SK-N-SH (cell line): ENCODE data around the gene CCDC127.

ENCODE experiments used
- CTCF ChIP-seq: fragments of 200-600 bp; sonication (generic); IDR thresholded peaks from 2 replicates; pipeline ENCODE4 v1.6.1; 2017; ENCODE audit warnings: antibody characterized with exemption, mild to moderate bottlenecking, moderate library complexity
- EZH2phosphoT487 ChIP-seq: fragments of 200-600 bp; sonication (generic); IDR thresholded peaks from 2 replicates; pipeline ENCODE4 v1.6.1; 2017; ENCODE audit warnings: low read depth, mixed run types, mild to moderate bottlenecking, antibody characterized with exemption, moderate library complexity, borderline replicate concordance
- MEF2A ChIP-seq: IDR thresholded peaks from 2 replicates; pipeline ENCODE4 v1.4.0; 2012; ENCODE audit warnings: low read depth, borderline replicate concordance
- NRF1 ChIP-seq: IDR thresholded peaks from 2 replicates; pipeline ENCODE4 v1.6.1; 2012; ENCODE audit warnings: low read depth, mild to moderate bottlenecking, low read length
- POLR2AphosphoS5 ChIP-seq: IDR thresholded peaks from 2 replicates; pipeline ENCODE4 v1.6.1; 2012; ENCODE audit warnings: low read depth, low read length
- RAD21 ChIP-seq: IDR thresholded peaks from 2 replicates; pipeline ENCODE4 v1.6.1; 2012; ENCODE audit warnings: mild to moderate bottlenecking, low read length
- RFX5 ChIP-seq: IDR thresholded peaks from 2 replicates; pipeline ENCODE4 v1.6.1; 2012; ENCODE audit warnings: mild to moderate bottlenecking, improper control_type of control experiment, low read length
- SIN3A ChIP-seq: IDR thresholded peaks from 2 replicates; pipeline ENCODE4 v1.6.1; 2012; ENCODE audit warnings: low read depth, mild to moderate bottlenecking, low read length, moderate library complexity, borderline replicate concordance
- TAF1 ChIP-seq: IDR thresholded peaks from 2 replicates; pipeline ENCODE4 v1.6.1; 2012; ENCODE audit warnings: low read depth, mild to moderate bottlenecking, low read length, moderate library complexity, borderline replicate concordance
- YY1 ChIP-seq: IDR thresholded peaks from 2 replicates; pipeline ENCODE4 v1.4.0; 2012; ENCODE audit warnings: low read depth, mild to moderate bottlenecking
- ZBTB33 ChIP-seq: IDR thresholded peaks from 2 replicates; pipeline ENCODE4 v1.4.0; 2012; ENCODE audit warnings: low read depth, borderline replicate concordance
- TF ChIP-seq, protein P1 (sequence below): IDR thresholded peaks from 2 replicates; pipeline ENCODE4 v1.6.1; 2012; ENCODE audit warnings: mild to moderate bottlenecking, low read depth, low read length, moderate library complexity
- TF ChIP-seq, protein P2 (sequence below): IDR thresholded peaks from 2 replicates; pipeline ENCODE4 v1.4.0; 2012; ENCODE audit warnings: low read depth

DNA sequence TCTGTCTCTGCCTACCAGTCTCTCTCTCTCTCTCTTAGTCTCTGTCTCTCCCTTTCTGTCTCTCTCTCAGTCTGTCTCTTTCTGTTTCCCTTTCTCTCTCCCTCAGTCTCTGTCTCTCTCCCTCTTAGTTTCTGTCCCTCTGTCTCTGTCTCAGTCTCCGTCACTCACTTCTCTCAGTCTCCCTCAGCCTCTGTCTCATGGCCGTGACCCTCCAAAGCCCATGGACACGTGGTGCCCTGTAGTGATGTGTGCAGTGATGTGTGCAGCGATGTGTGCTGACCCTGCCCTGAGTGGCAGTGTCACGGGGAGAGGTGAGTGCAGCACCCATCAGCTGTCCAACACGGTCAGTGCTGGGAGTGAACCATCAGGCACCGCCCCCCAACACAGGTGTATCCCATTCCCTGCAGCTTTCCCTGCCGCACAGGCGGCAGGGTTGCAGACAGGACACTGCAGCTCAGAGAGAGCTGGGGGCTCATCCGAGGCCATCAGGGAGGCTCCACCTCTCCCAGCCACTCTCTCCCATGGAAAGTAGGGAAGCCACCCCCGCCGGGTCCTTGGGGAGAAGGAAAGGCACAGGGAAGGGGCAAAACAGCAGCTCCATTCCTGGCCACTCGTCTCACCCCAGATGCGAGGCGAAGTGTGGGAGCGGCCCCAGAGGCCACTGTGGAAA, 27.5 kb downstream of the CCDC127 start:
- no peak for TF ChIP-seq CTCF
- TF ChIP-seq RFX5 = no peak
- no peak for TF ChIP-seq POLR2AphosphoS5
- no peak for TF ChIP-seq YY1
- no peak for TF ChIP-seq EZH2phosphoT487
- TF ChIP-seq MEF2A = no peak
- no peak for TF ChIP-seq TAF1
- TF ChIP-seq, protein P1, sequence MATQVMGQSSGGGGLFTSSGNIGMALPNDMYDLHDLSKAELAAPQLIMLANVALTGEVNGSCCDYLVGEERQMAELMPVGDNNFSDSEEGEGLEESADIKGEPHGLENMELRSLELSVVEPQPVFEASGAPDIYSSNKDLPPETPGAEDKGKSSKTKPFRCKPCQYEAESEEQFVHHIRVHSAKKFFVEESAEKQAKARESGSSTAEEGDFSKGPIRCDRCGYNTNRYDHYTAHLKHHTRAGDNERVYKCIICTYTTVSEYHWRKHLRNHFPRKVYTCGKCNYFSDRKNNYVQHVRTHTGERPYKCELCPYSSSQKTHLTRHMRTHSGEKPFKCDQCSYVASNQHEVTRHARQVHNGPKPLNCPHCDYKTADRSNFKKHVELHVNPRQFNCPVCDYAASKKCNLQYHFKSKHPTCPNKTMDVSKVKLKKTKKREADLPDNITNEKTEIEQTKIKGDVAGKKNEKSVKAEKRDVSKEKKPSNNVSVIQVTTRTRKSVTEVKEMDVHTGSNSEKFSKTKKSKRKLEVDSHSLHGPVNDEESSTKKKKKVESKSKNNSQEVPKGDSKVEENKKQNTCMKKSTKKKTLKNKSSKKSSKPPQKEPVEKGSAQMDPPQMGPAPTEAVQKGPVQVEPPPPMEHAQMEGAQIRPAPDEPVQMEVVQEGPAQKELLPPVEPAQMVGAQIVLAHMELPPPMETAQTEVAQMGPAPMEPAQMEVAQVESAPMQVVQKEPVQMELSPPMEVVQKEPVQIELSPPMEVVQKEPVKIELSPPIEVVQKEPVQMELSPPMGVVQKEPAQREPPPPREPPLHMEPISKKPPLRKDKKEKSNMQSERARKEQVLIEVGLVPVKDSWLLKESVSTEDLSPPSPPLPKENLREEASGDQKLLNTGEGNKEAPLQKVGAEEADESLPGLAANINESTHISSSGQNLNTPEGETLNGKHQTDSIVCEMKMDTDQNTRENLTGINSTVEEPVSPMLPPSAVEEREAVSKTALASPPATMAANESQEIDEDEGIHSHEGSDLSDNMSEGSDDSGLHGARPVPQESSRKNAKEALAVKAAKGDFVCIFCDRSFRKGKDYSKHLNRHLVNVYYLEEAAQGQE = no peak
- no peak for TF ChIP-seq ZBTB33
- TF ChIP-seq RAD21 = no peak
- TF ChIP-seq SIN3A = no peak
- TF ChIP-seq NRF1 = no peak
- TF ChIP-seq, protein P2, sequence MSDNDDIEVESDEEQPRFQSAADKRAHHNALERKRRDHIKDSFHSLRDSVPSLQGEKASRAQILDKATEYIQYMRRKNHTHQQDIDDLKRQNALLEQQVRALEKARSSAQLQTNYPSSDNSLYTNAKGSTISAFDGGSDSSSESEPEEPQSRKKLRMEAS = no peak
